ENCODE measurements around the gene UAP1L1.

Gene UAP1L1

GRCh38 chr9:137088121-137088520 is 10.8 kb downstream of the UAP1L1 start:
- no peak overlapping the region for H3K4me3 ChIP-seq (replicated peaks in 1 of 2; ENCODE audit: low read depth in 2 of 2, low read length in 2 of 2)
- DNase-seq (ENCODE audit: low read depth in 2 of 2): no peak
- no peak for TF ChIP-seq CTCF (IDR thresholded peaks at IDR 0.05; ENCODE audit: low read depth, low read length)

GRCh38 chr9:137089232-137089947 is 12.1 kb downstream of the UAP1L1 start:
- no peak overlapping the region for H3K4me3 ChIP-seq (replicated peaks in 1 of 2; ENCODE audit: low read depth in 2 of 2, low read length in 2 of 2)
- TF ChIP-seq CTCF (IDR thresholded peaks at IDR 0.05; ENCODE audit: low read depth, low read length): no peak
- DNase-seq (ENCODE audit: low read depth in 2 of 2): no peak

GRCh38 chr9:137095664-137096517 is 18.6 kb downstream of the UAP1L1 start:
- no peak for DNase-seq (ENCODE audit: low read depth in 2 of 2)
- TF ChIP-seq CTCF (IDR thresholded peaks at IDR 0.05; ENCODE audit: low read depth, low read length): no peak
- no peak overlapping the region for H3K4me3 ChIP-seq (replicated peaks in 1 of 2; ENCODE audit: low read depth in 2 of 2, low read length in 2 of 2)

- H3K4me3 ChIP-seq (replicated peaks in 1 of 2; ENCODE audit: low read depth in 2 of 2, low read length in 2 of 2): no peak overlapping the region
- no peak for TF ChIP-seq CTCF (IDR thresholded peaks at IDR 0.05; ENCODE audit: low read depth, low read length)
- no peak for DNase-seq (ENCODE audit: low read depth in 2 of 2)
These were observed 19.6 kb downstream of the UAP1L1 start for GRCh38 chr9:137096785-137097546.

GRCh38 chr9:137097761-137098462 is 20.6 kb downstream of the UAP1L1 start:
- H3K4me3 ChIP-seq (replicated peaks in 1 of 2; ENCODE audit: low read depth in 2 of 2, low read length in 2 of 2): no peak overlapping the region
- DNase-seq (ENCODE audit: low read depth in 2 of 2): no peak
- no peak for TF ChIP-seq CTCF (IDR thresholded peaks at IDR 0.05; ENCODE audit: low read depth, low read length)

GRCh38 chr9:137099231-137099630 is 21.9 kb downstream of the UAP1L1 start:
- no peak overlapping the region for H3K4me3 ChIP-seq (replicated peaks in 1 of 2; ENCODE audit: low read depth in 2 of 2, low read length in 2 of 2)
- no peak for DNase-seq (ENCODE audit: low read depth in 2 of 2)
- no peak for TF ChIP-seq CTCF (IDR thresholded peaks at IDR 0.05; ENCODE audit: low read depth, low read length)
